Heart left ventricle (tissue), 16 donors: Measurements from ENCODE around the gene SFR1. TPM values are rescaled to one million over a fixed set of nuclear protein-coding genes. Genes with fewer than 3 reads are reported as not detected.

Experiments
- ATAC-seq, 4 donors: fragments of 200-7000 bp; cut with Tn5 transposase; one replicate each; pipeline ENCODE4 v1.9.1; 2020 to 2022; ENCODE audit warnings: moderate library complexity in 4 of 4, mild to moderate bottlenecking in 3 of 4, moderate number of reproducible peaks in 1 of 4
- DNase-seq, 5 donors: peaks; one replicate each; pipeline ENCODE4 v3.0.0-alpha.2; 2020
- H3K27ac ChIP-seq, 12 donors: fragments of 200-600 bp; sonication (generic) in 4 of 12; one replicate each; pipeline versions ENCODE4 v1.5.0 to v1.8.0; 2016 to 2022; ENCODE audit warnings: mild to moderate bottlenecking in 2 of 12
- H3K27me3 ChIP-seq, 9 donors: fragments of 200-600 bp; sonication (generic) in 2 of 9; one replicate each; pipeline versions ENCODE4 v1.5.1 to v1.8.0; 2016 to 2022; ENCODE audit warnings: mild to moderate bottlenecking in 3 of 9
- H3K36me3 ChIP-seq, 9 donors: fragments of 200-600 bp; sonication (generic) in 2 of 9; one replicate each; pipeline versions ENCODE4 v1.5.0 to v1.8.0; 2018 to 2022; ENCODE audit warnings: mild to moderate bottlenecking in 2 of 9
- H3K4me1 ChIP-seq, 12 donors: fragments of 200-600 bp; sonication (generic) in 4 of 12; one replicate each; pipeline versions ENCODE4 v1.5.0 to v1.8.0; 2016 to 2022; ENCODE audit warnings: mild to moderate bottlenecking in 3 of 12
- H3K4me3 ChIP-seq, 12 donors: fragments of 200-600 bp; sonication (generic) in 4 of 12; one replicate each; pipeline versions ENCODE4 v1.5.0 to v1.8.0; 2017 to 2022; ENCODE audit warnings: mild to moderate bottlenecking in 9 of 12, moderate library complexity in 4 of 12
- H3K9me3 ChIP-seq, 12 donors: fragments of 200-600 bp; sonication (generic) in 4 of 12; one replicate each; pipeline versions ENCODE4 v1.5.0 to v1.8.0; 2016 to 2022; ENCODE audit warnings: mild to moderate bottlenecking in 1 of 12
- CTCF ChIP-seq, 12 donors: fragments of 200-600 bp; sonication (generic) in 4 of 12; IDR thresholded peaks; one replicate each; pipeline versions ENCODE4 v1.5.0 to v1.8.0; 2018 to 2022; ENCODE audit warnings: antibody characterized with exemption in 12 of 12, mild to moderate bottlenecking in 5 of 12
- POLR2A ChIP-seq, 2 donors: fragments of 450-650 bp; IDR thresholded peaks; one replicate each; pipeline ENCODE4 v1.6.1; 2017; ENCODE audit warnings: antibody characterized with exemption in 2 of 2, mild to moderate bottlenecking in 2 of 2, moderate library complexity in 2 of 2
- whole genome bisulfite sequencing, 4 donors: extraction: QIAGEN DNeasy Blood & Tissue Kit in 2 of 4; methylation state at CpG; one replicate each; pipeline versions ENCODE4 v1.1.5 to v1.1.7; 2013 to 2018; 5-methylcytosine and 5-hydroxymethylcytosine counted together
- intact Hi-C, 10 donors: fragments of 100-400 bp; cut with DNase I; formaldehyde crosslinking; loops; one replicate each; pipeline versions ENCODE4 v1.11.1 to v1.14.2; 2022
- polyA plus RNA-seq, 2 donors: library from polyadenylated mRNA; stranded (reverse); fragments of 200-250 nt; gene quantifications; one replicate each; pipeline ENCODE4 v1.2.3, GENCODE V29; 2013
- total RNA-seq, 9 donors: library from RNA; depleted of rRNA in 2 of 9; stranded (reverse); fragments of >200 nt in 2 of 9; fragmentation: NEBNext Ultra II Directional in 3 of 9; extraction: Animal tissue kit (Norgen Biotek cat#: 25700) in 3 of 9; gene quantifications; one replicate each; pipeline versions ENCODE4 v1.1.0 to v1.2.4, GENCODE V29; 2016 to 2023
- donor health status: ischemic (EF 13 %, LVEDD 7.1; RV severe dilation, severe dysfunction).
- donor health status: healthy with polysubstance abuse.
- donor health status: DM: no; HTN: yes; CAD: no.
- donor health status: DM: no; HTN: no; CAD: no.
- donor health status: ischemic (EF 25% LVEDD 6.9; RV normal size, moderate dysfunction).
- donor health status: ischemic (EF 25% LVEDD 5.7; RV mildly dilated, moderate dysfunction).
- donor health status: healthy.
- donor health status: DM: yes; HTN: yes; CAD: no.
- donor health status: ischemic (EF 35%, LVEDD 5.7; RV mildly dilated, moderate dysfunction).
- donor health status: nonischemic (EF 11% LVEDD 7.7; RV severe dilation, severe dysfunction).
- donor health status: DM: yes; HTN: yes; CAD: no.
- donor health status: PGD.
- donor health status: ischemic (EF 29% LVEDD 5.4; RV normal size, mild dysfunction).
- donor health status: nonischemic (EF 23%, LVEDD 6.1; RV moderate dilation, normal function).

Gene SFR1
- total and polyA plus RNA-seq, 11 donors = 5.4 to 10.1 (median 7.6) TPM

DNA sequence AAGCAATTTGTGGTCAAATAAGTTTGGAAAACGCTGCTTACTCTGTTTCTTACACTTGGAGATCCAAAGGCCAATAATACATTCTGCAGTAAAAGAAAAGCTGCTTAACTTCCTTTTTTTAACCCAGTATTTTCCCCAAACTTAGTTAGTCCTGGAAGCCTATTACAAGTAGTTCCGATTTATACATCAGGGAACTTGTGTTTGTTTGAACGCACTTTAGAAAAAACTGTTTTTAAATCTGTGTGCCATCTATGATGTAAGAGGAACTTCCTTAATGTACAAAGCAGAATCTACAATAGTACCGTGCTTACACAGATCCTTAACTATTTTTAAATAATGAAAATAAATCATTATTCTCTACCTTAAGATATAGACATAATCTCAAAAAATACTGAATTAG lies 23.0 kb downstream of the SFR1 start:
- H3K9me3 ChIP-seq = no peaks in the 10 kb centered on the region
- no peaks in the 10 kb centered on the region for H3K36me3 ChIP-seq
- H3K4me1 ChIP-seq = no peaks in the 10 kb centered on the region
- intact Hi-C loops = no loop called here
- WGBS, 4 donors = 56 to 66% (median 63%) methylated on average over 4 of the region's 4 CpGs
- H3K27ac ChIP-seq = no peak overlapping the region
- no peak for TF ChIP-seq POLR2A (IDR thresholded peaks at IDR 0.05)
- TF ChIP-seq CTCF (IDR thresholded peaks at IDR 0.05) = no peak
- no peak for ATAC-seq
- DNase-seq = no peak
- no peak overlapping the region for H3K4me3 ChIP-seq
- H3K27me3 ChIP-seq = peaks cover 0 to 3% (median 0%) of the 10 kb centered on the region in 9 donors

- Histone ChIP-seq H3K27ac (no peak overlapping the region), H3K9me3 (peaks cover 0 to 14% (median 5%) of the 10 kb centered on the region in 12 donors), H3K36me3 (no peaks in the 10 kb centered on the region), H3K4me3 (no peak overlapping the region), H3K4me1 (no peaks in the 10 kb centered on the region), H3K27me3 (peaks cover 0 to 3% (median 0%) of the 10 kb centered on the region in 9 donors)
- 80 to 97% (median 91%) methylated on average over 1 of the region's 1 CpG for WGBS, 4 donors
- TF ChIP-seq POLR2A (IDR thresholded peaks at IDR 0.05) = no peak
- TF ChIP-seq CTCF (IDR thresholded peaks at IDR 0.05) = no peak
- no peak for DNase-seq
- ATAC-seq = no peak
- intact Hi-C loops = no loop called here
Observed at GRCh38 chr10:104146882-104147281, 24.9 kb downstream of the SFR1 start.

DNA sequence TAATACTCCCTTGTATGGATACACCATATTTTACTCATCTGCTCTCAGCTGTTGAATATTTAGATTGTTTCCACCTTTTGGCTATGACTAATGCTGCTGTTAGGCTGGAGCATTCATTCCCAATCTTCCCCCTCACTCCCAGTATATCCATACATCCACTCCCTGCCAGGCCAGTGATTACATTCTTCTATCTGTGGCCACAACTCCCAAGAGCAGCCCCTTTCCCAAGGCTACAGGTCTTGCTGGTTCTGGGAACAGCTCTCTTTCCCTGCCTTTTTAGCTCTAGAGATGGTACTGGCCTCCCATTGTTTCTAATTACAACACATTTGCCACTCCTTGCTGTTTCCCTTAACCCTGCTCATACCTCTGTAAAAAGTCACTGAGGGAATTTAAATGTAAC lies 28.2 kb downstream of the SFR1 start:
- no peak overlapping the region for H3K4me3 ChIP-seq
- no peak overlapping the region for H3K27ac ChIP-seq
- peaks cover 0 to 8% (median 0%) of the 10 kb centered on the region in 9 donors for H3K27me3 ChIP-seq
- peaks cover 0 to 28% (median 8%) of the 10 kb centered on the region in 12 donors for H3K9me3 ChIP-seq
- ATAC-seq = no peak
- intact Hi-C loops = no loop called here
- no peaks in the 10 kb centered on the region for H3K36me3 ChIP-seq
- no peak for DNase-seq
- no peaks in the 10 kb centered on the region for H3K4me1 ChIP-seq
- TF ChIP-seq POLR2A (IDR thresholded peaks at IDR 0.05) (no peak), CTCF (IDR thresholded peaks at IDR 0.05) (no peak)

DNA sequence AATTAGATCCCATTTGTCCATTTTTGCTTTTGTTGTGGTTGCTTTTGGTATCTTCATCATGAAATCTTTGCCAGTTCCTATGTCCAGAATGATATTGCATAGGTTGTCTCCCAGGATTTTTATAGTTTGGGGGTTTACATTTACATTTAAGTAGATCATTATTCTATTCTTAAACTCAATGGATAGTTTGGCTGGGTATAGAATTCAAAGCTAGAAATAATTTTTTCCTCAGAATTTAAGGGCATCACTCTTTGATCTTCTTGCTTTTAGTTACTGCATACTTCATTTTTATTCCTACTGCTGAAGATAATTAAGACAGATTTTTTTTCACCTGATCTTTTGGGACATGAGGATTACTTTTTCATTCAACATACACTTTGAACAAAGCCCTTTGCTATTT lies 29.8 kb downstream of the SFR1 start:
- peaks cover 0 to 11% (median 0%) of the 10 kb centered on the region in 9 donors for H3K27me3 ChIP-seq
- H3K27ac ChIP-seq = no peak overlapping the region
- DNase-seq (no peak), ATAC-seq (no peak)
- no peaks in the 10 kb centered on the region for H3K4me1 ChIP-seq
- no peak overlapping the region for H3K4me3 ChIP-seq
- H3K9me3 ChIP-seq = peaks cover 0 to 28% (median 8%) of the 10 kb centered on the region in 12 donors
- H3K36me3 ChIP-seq = no peaks in the 10 kb centered on the region
- TF ChIP-seq POLR2A (IDR thresholded peaks at IDR 0.05) (no peak), CTCF (IDR thresholded peaks at IDR 0.05) (no peak)
- intact Hi-C loops = no loop called here
